DOHH2 (cell line): Measurements from ENCODE around the gene TMEM44.
"Not testable (repeated sequence)": the region's sequence is repeated elsewhere in the genome, so short reads cannot be mapped to it uniquely, and the experiment has no call there.

Source experiments
- H3F3A ChIP-seq: fragments of 200-600 bp; sonication (generic), shearing (Covaris generic); 2 replicates; pipeline ENCODE4 v1.6.0; 2016; ENCODE audit warnings: antibody characterized with exemption, mild to moderate bottlenecking; ENCODE audit not compliant: control insufficient read depth, insufficient read depth
- H3K27ac ChIP-seq: fragments of 200-600 bp; sonication (generic); 2 replicates; pipeline ENCODE4 v1.5.1; 2014; ENCODE audit warnings: low read depth, mild to moderate bottlenecking, low read length, moderate library complexity
- H3K27me3 ChIP-seq: fragments of 200-600 bp; sonication (generic); 2 replicates; pipeline ENCODE4 v1.6.1; 2014; ENCODE audit warnings: mild to moderate bottlenecking, low read length, mixed read lengths; ENCODE audit not compliant: control insufficient read depth
- H3K36me3 ChIP-seq: fragments of 200-600 bp; sonication (generic); 2 replicates; pipeline ENCODE4 v1.6.1; 2014; ENCODE audit warnings: mild to moderate bottlenecking, low read length, moderate library complexity, mixed read lengths; ENCODE audit not compliant: control insufficient read depth
- H3K4me1 ChIP-seq: fragments of 200-600 bp; sonication (generic); 2 replicates; pipeline ENCODE4 v1.6.1; 2014; ENCODE audit warnings: mild to moderate bottlenecking, low read length, mixed read lengths; ENCODE audit not compliant: control insufficient read depth
- H3K4me2 ChIP-seq: fragments of 200-600 bp; sonication (generic); 2 replicates; pipeline ENCODE4 v1.6.0; 2014; ENCODE audit warnings: mild to moderate bottlenecking, low read length, moderate library complexity
- H3K4me3 ChIP-seq: fragments of 200-600 bp; sonication (generic); 2 replicates; pipeline ENCODE4 v1.5.1; 2014; ENCODE audit warnings: mild to moderate bottlenecking, low read length, mixed read lengths
- H3K79me2 ChIP-seq: fragments of 200-600 bp; sonication (generic); 2 replicates; pipeline ENCODE4 v1.6.1; 2014; ENCODE audit warnings: mild to moderate bottlenecking, low read length, mixed read lengths; ENCODE audit not compliant: control insufficient read depth
- H3K9me2 ChIP-seq: fragments of 200-600 bp; sonication (generic); replicated peaks from 2 replicates; pipeline ENCODE4 v1.6.1; 2014; ENCODE audit warnings: mild to moderate bottlenecking, low read length, mixed read lengths; ENCODE audit not compliant: control insufficient read depth
- H3K9me3 ChIP-seq: fragments of 200-600 bp; sonication (generic); 2 replicates; pipeline ENCODE4 v1.6.1; 2014; ENCODE audit warnings: antibody characterized with exemption, low read length, mixed read lengths; ENCODE audit not compliant: control insufficient read depth, insufficient read depth
- H4K20me1 ChIP-seq: fragments of 200-600 bp; sonication (generic); 2 replicates; pipeline ENCODE4 v1.6.0; 2014; ENCODE audit warnings: low read depth, mild to moderate bottlenecking, antibody characterized with exemption, low read length, moderate library complexity; ENCODE audit not compliant: control insufficient read depth, insufficient read depth
- EZH2phosphoT487 ChIP-seq: fragments of 200-600 bp; sonication (generic); IDR thresholded peaks from 2 replicates; pipeline ENCODE4 v1.6.1; 2017; ENCODE audit warnings: borderline replicate concordance, mild to moderate bottlenecking, antibody characterized with exemption, low read length, moderate library complexity, mixed read lengths
- TF ChIP-seq, protein P1 (sequence below): fragments of 200-600 bp; sonication (generic); IDR thresholded peaks from one replicate; pipeline ENCODE4 v1.5.1; 2014; ENCODE audit warnings: antibody characterized with exemption, mild to moderate bottlenecking, low read depth, low read length; ENCODE audit not compliant: poor library complexity, severe bottlenecking

Gene TMEM44

DNA sequence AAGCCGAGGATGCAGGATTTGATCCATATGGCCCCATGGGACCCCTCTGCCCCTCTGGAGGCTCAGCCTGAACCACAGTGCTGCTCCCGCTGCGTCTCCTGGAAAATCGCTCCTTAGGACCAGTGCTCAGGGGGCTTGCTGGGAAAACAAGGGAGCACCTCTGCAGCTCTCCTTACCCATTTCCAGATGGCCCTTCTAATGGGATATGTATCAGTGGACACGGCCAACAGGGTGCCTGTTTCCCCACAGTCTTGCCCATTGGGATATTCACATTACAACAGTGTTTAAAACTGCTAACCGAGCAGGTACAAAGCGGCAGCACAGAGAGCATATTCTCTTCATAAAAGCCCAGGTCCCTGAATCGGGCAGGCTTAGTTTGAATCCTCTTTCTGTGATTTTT, 27.1 kb downstream of the TMEM44 start:
- H3K9me3 ChIP-seq = no peaks in the 10 kb centered on the region
- H3K4me1 ChIP-seq = no peaks in the 10 kb centered on the region
- no peak overlapping the region for H3K4me3 ChIP-seq
- H3K36me3 ChIP-seq = no peaks in the 10 kb centered on the region
- no peaks in the 10 kb centered on the region for H3K79me2 ChIP-seq
- no peaks in the 10 kb centered on the region for H3F3A ChIP-seq
- H3K9me2 ChIP-seq = no peaks in the 10 kb centered on the region
- TF ChIP-seq, protein P1, sequence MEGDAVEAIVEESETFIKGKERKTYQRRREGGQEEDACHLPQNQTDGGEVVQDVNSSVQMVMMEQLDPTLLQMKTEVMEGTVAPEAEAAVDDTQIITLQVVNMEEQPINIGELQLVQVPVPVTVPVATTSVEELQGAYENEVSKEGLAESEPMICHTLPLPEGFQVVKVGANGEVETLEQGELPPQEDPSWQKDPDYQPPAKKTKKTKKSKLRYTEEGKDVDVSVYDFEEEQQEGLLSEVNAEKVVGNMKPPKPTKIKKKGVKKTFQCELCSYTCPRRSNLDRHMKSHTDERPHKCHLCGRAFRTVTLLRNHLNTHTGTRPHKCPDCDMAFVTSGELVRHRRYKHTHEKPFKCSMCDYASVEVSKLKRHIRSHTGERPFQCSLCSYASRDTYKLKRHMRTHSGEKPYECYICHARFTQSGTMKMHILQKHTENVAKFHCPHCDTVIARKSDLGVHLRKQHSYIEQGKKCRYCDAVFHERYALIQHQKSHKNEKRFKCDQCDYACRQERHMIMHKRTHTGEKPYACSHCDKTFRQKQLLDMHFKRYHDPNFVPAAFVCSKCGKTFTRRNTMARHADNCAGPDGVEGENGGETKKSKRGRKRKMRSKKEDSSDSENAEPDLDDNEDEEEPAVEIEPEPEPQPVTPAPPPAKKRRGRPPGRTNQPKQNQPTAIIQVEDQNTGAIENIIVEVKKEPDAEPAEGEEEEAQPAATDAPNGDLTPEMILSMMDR = no peak
- TF ChIP-seq EZH2phosphoT487 = no peak
- H4K20me1 ChIP-seq = no peaks in the 10 kb centered on the region
- no peak overlapping the region for H3K4me2 ChIP-seq
- no peaks in the 10 kb centered on the region for H3K27me3 ChIP-seq
- no peak overlapping the region for H3K27ac ChIP-seq

DNA sequence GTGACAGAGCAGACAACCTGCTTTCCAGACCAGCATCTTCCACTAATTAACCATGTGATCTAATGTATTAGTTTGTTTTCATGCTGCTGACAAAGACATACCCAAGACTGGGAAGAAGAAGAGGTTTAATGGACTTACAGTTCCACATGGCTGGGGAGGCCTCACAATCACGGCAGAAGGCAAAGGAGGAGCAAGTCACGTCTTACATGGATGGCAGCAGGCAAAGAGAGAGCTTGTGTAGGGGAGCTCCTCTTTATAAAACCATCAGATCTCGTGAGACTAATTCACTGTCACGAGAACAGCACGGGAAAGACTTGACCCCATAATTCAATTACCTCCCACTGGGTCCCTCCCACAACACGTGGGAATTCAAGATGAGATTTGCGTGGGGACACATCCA, 27.9 kb downstream of the TMEM44 start:
- not testable (repeated sequence) for H3K4me3 ChIP-seq, H3K27ac ChIP-seq, H3K79me2 ChIP-seq, H3K9me3 ChIP-seq, H3K4me1 ChIP-seq, H3K9me2 ChIP-seq, H4K20me1 ChIP-seq, H3K36me3 ChIP-seq, H3K4me2 ChIP-seq, H3F3A ChIP-seq, H3K27me3 ChIP-seq

DNA sequence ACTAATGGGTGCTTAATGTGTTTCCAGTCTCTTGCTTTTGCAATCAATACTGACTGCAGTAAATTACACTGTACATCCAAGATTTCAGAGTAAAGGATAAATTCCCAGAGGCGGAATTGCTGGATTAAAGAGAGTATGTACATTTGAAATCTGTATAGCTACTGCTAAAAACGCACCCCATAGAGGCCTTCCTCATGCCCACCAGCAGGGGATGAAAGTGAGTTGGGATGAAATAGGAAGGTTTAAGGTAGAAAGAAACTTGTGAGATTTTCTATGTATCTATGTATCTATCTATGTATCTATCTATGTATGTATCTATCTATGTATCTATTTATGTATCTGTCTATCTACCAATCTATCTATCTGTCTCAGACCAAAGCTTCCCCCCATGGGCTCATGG, 28.4 kb downstream of the TMEM44 start:
- Histone ChIP-seq H3K4me3 (no peak overlapping the region), H3K27me3 (no peaks in the 10 kb centered on the region), H4K20me1 (no peaks in the 10 kb centered on the region), H3K4me2 (no peak overlapping the region), H3K36me3 (no peaks in the 10 kb centered on the region), H3K9me2 (no peaks in the 10 kb centered on the region), H3K79me2 (no peaks in the 10 kb centered on the region), H3K4me1 (no peaks in the 10 kb centered on the region), H3F3A (no peaks in the 10 kb centered on the region), H3K27ac (no peak overlapping the region), H3K9me3 (no peaks in the 10 kb centered on the region)
- TF ChIP-seq, protein P1 = peak; percentile 25
- TF ChIP-seq EZH2phosphoT487 = no peak

DNA sequence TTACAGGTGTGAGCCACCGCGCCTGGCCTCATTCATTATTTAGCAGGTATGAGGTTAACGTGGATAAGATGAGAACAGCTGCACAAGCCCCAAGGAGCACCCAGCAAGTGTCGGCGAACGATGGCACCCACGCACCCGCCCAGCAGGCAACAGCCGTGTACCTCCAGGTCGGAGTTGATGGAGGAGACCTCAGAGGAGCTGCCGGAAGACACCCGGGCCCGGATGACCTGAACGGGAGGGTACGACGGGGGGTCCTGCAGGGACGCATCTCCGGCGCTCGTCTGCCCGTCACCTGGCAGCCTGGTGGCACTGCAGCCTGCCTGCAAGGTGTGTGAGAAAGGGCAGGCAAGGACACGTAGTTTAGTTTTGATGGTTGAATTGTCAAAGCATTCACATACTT, 29.1 kb downstream of the TMEM44 start:
- H3K9me2 ChIP-seq = no peaks in the 10 kb centered on the region
- no peaks in the 10 kb centered on the region for H4K20me1 ChIP-seq
- H3K27ac ChIP-seq = no peak overlapping the region
- no peaks in the 10 kb centered on the region for H3K79me2 ChIP-seq
- H3K36me3 ChIP-seq = no peaks in the 10 kb centered on the region
- no peaks in the 10 kb centered on the region for H3K9me3 ChIP-seq
- no peak overlapping the region for H3K4me2 ChIP-seq
- H3K4me3 ChIP-seq = no peak overlapping the region
- H3K27me3 ChIP-seq = no peaks in the 10 kb centered on the region
- no peaks in the 10 kb centered on the region for H3K4me1 ChIP-seq
- no peaks in the 10 kb centered on the region for H3F3A ChIP-seq
- TF ChIP-seq, protein P1 = no peak
- no peak for TF ChIP-seq EZH2phosphoT487
